GM20000 (cell line): ENCODE measurements around the gene GIMAP2.
"Not testable (repeated sequence)": the region's sequence is repeated elsewhere in the genome, so short reads cannot be mapped to it uniquely, and the experiment has no call there.

Source experiments
- DNase-seq: peaks from one replicate; pipeline ENCODE4 v3.0.0; 2012; ENCODE audit warnings: low spot score
- TF ChIP-seq, protein P1 (sequence below): IDR thresholded peaks from 2 replicates; pipeline ENCODE4 v1.5.1; 2012; ENCODE audit warnings: mild to moderate bottlenecking, control low read depth; ENCODE audit errors: extremely low read depth, missing control alignments

GIMAP2 gene

DNA sequence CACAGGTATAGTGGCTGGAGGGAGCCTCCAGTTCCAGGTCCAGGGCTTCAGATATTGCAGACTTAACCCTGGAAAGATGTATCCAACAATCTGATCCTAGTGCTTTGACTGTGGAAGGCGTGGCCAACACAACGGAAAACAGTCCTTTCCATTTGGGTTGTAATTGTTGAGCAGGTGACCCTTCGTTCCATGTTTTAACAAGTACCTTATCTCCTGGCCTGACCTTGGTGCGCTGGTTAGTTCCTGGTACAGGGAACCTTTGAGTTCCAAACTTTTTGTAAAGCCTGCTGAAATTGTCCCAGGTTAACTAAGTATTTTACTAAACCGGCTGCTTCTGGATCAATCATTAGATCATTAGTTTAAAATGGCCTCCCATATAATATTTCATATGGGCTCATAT lies 29.5 kb upstream of the GIMAP2 start:
- TF ChIP-seq, protein P1, sequence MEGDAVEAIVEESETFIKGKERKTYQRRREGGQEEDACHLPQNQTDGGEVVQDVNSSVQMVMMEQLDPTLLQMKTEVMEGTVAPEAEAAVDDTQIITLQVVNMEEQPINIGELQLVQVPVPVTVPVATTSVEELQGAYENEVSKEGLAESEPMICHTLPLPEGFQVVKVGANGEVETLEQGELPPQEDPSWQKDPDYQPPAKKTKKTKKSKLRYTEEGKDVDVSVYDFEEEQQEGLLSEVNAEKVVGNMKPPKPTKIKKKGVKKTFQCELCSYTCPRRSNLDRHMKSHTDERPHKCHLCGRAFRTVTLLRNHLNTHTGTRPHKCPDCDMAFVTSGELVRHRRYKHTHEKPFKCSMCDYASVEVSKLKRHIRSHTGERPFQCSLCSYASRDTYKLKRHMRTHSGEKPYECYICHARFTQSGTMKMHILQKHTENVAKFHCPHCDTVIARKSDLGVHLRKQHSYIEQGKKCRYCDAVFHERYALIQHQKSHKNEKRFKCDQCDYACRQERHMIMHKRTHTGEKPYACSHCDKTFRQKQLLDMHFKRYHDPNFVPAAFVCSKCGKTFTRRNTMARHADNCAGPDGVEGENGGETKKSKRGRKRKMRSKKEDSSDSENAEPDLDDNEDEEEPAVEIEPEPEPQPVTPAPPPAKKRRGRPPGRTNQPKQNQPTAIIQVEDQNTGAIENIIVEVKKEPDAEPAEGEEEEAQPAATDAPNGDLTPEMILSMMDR, result no peak
- no peak for DNase-seq

DNA sequence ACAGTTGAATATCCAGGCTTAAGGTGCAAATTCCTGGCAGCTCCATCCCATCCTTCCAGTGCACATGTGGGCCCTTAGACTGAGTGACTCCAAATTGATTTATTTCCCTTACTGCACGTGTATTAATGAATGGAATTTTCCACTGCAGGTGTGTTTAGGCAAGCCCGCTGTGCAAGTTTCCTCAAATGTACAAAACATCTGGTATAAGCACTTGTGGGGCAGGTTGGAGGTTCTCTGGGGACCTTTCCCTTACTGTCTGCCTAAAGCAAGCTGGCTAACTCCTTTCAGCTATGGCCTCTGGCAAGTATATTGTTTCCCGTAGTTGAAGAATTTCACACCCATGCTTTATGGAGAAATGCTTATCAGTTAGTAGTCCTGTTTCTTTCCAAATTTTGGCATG lies 28.0 kb upstream of the GIMAP2 start:
- no peak for DNase-seq
- TF ChIP-seq, protein P1, result no peak

DNA sequence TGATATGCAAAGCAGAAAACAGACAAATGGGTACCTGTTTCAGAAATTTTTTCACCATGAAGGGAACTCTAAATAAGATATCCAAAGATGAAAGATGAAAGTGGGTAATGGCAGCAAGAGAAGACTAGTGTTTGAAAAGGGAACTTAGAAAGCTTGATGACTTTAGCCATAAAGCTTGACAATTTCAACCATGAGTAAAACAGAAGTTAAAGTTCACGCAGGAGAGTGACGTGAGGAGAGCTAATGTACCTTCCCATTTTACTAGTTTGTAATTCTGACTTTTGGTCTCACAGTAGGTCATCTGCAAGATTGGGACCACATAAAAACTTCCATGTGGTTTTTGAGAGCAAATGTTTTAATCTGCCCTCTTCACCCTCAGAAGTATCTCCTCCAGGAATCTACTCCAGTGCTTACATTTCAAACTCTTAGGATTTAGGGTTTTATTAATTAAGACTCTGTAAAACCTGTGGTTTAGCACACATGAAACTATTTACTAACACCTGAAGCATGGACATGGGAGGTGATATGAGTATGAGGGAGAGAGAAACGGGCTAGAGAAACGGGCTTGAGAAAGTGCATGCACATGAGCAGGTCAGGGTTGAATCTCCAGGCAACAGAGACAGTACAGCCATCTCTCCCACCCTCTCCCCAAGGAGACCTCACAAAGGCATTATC lies 24.4 kb upstream of the GIMAP2 start:
- no peak for DNase-seq
- TF ChIP-seq, protein P1, result no peak

DNA sequence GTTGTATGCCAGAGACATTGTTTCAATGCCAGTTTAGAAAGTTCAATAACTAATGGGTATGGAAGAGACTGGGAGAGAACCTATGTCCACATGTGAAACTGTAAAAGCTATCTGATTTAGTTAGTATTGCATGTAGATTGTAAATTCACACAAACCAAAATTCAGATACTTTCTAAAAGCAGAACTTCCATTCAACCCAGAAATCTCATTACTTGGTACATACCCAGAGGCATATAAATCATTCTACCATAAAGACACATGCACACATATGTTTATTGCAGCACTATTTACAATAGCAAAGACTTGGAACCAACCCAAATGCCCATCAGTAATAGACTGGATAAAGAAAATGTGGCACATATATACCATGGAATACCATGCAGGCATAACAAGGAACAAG lies 22.7 kb upstream of the GIMAP2 start:
- not testable (repeated sequence) for DNase-seq

DNA sequence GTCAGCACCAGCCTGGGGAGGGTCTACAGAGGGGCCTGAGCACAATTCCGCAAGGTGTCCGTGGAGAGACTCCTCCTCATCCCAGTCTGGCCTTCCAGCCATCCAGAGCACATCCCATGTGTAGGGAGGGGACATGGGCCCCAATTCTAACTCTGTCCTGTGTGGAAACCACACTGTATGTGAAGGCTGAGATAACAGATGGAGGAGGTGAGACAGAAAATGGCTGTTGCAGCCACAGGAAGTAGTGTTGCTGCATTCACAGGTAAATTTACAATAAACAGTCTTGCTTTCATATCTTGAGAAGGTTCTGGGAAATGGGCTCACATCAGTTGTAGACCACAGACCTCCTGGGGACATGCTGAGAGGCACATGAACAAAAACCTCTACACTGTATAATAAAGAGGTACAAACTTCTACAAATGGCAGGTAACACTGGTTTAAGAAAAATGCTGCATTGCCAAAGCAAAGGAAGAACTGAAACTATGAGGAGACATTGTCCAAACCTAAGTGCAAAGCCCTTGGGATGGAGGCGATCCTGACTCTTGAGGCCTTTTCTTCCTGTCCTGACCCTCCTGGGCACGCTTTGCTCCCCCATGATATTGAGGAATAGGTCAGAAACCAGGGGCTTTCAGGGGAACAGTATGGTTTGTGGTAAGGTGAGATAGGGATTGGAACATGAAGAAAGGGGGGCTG lies 21.6 kb upstream of the GIMAP2 start:
- peak; percentile 21 for DNase-seq

DNA sequence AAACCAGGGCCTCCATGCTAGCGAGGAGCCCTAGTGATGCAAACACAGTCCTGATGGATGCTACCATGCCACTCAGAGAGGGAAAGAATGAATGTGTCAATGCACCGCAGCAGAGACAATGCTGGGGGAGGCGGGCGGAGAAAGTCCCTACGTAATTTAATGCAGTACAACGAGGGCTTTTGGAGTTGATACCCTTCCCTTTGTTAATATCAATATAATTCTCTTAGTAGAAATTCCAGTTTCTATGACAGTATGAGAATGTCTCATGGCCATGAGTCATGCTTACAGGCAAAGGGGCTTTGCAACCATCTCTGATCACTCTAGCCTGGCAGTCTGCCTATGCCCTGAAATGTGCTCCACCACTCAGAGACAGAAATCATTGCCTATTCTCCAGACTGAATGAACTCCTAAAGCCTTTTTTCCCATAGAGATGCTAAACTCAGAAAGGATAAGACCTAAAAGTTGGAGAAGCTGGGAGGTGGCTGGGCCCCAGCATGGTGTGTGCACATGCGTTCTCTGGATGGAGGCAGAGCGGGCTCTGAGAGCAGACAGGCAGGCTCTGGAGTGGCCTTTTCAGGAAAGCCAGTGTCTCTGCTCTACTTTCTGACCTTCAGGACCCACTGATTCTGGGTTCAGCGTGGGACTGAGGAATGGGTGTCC lies 20.3 kb upstream of the GIMAP2 start:
- no peak for DNase-seq
- TF ChIP-seq, protein P1, result no peak

More for the DNA sequence above, 21.6 kb upstream of the GIMAP2 start:
- TF ChIP-seq, protein P1, result no peak

DNA sequence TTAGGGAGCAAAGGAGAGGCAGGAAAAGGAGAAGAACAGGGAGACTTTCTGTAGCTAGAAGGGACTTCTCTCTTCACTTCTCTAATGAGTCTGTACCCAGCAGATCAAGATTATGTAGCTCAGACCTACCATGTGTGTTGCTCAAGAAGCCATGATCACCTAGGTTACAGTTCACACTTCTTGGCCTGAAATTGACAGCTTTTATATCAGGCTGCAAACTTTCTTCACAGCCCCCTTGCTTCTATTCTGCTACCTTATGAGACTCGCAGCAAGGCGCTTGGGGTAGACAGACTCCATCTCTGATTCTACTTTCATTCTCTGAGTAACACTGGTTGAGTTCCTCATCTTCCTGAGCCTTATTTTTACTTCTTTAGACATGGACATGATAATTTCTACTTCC lies 19.6 kb upstream of the GIMAP2 start:
- TF ChIP-seq, protein P1, result no peak

More for the DNA sequence above, 19.6 kb upstream of the GIMAP2 start:
- no peak for DNase-seq
